Peyer's patch (tissue), 4 donors: Measurements from ENCODE around the gene OTUD3.

Experiments
- CTCF ChIP-seq, 6 experiments: fragments of 450-650 bp in 4 of 6; fragments of 200-600 bp in 2 of 6; sonication (generic) in 1 of 6; IDR thresholded peaks; one replicate each; pipeline ENCODE4 v1.5.1; 2017 to 2019; ENCODE audit warnings: antibody characterized with exemption in 6 of 6, mild to moderate bottlenecking in 3 of 6, moderate library complexity in 1 of 6
- POLR2A ChIP-seq, 2 donors: fragments of 450-650 bp; IDR thresholded peaks; one replicate each; pipeline ENCODE4 v1.5.1; 2017; ENCODE audit warnings: antibody characterized with exemption in 2 of 2, mild to moderate bottlenecking in 2 of 2, moderate library complexity in 2 of 2

- TF ChIP-seq POLR2A (IDR thresholded peaks at IDR 0.05) = no peak
- no peak for TF ChIP-seq CTCF (IDR thresholded peaks at IDR 0.05)
These were observed 22.3 kb upstream of the OTUD3 start for GRCh38 chr1:19859876-19860275.
